NCI-H146 treated with DMSO at 0.1 percent for 48 hours (cell line): ENCODE measurements around the gene N4BP2.
A peak's percentile ranks its signal among the peaks of the same experiment; 100 is the strongest.
"Not testable (repeated sequence)": the region's sequence is repeated elsewhere in the genome, so short reads cannot be mapped to it uniquely, and the experiment has no call there.

Experiments used
- DNase-seq: peaks from one replicate; lab custom pipeline; 2025; ENCODE audit not compliant: unreplicated experiment; lab: John Stamatoyannopoulos, UW

Gene N4BP2

GRCh38 chr4:40056716-40057585 lies at the start of gene N4BP2:
Gene N4BP2 (plus strand): TSS chr4:40056850. CDS start chr4:40097341, 40,491 bp downstream.
- peak; percentile 63 for DNase-seq

DNA sequence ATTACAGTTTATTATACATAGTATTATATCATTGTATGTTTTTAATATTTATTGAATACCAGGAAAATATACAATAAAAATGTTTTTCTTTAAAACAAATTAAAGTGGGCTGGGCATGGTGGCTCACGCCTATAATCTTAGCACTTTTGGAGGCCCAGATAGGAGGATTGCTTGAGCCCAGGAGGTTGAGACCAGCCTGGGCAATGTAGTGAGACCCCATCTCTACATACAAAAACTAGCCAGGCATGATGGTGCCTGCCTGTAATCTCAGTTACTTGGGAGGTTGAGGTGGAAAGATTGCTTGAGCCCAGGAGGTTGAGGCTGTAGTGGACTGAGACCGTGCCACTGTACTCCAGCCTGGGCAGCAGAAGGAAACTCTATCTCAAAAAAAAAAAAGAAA lies 40.6 kb upstream of the N4BP2 start:
- no peak for DNase-seq

DNA sequence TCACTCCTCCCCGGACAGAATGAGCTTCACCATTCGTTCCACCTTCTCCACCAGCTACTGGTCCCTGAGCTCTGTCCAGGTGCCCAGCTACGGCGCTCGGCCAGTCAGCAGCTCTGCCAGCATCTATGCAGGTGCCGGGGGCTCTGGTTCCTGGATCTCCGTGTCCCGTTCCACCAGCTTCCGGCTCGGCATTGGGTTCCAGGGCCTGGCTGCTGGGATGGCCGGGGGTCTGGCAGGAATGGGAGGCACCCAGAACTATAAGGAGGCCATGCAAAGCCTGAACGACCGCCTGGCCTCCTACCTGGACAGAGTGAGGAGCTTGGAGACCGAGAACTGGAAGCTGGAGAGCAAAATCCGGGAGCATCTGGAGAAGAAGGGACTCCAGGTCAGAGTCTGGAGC lies 36.4 kb upstream of the N4BP2 start:
- no peak for DNase-seq

DNA sequence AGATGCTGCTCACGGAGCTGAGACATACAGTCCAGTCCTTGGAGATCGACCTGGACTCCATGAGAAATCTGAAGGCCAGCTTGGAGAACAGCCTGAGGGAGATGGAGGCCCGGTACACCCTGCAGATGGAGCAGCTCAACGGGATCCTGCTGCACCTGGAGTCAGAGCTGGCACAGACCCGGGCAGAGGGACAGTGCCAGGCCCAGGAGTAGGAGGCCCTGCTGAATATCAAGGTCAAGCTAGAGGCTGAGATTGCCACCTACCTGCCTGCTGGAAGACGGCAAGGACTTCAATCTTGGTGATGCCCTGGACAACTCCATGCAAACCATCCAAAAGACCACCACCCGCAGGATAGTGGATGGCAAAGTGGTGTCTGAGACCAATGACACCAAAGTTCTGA lies 35.5 kb upstream of the N4BP2 start:
- not testable (repeated sequence) for DNase-seq

DNA sequence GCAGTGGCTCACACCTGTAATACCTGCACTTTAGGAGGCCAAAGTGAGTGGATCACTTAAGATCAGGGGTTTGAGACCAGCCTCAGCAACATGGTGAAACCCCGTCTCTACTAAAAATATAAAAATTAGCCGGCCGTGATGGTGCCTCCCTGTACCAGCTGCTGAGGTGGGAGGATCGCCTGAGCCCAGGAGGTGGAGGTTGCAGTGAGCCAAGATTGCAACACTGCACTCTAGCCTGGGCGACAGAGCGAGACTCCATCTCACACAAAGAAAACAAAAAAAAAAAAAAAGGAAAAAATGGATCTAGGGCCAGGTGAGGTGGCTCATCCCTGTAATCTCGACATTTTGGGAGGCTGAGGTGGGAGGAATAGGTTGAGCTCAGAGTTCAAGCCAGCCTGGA lies 32.6 kb upstream of the N4BP2 start:
- not testable (repeated sequence) for DNase-seq

GRCh38 chr4:40032785-40033184 lies 23.9 kb upstream of the N4BP2 start:
- no peak for DNase-seq

GRCh38 chr4:40033613-40034012 lies 23.0 kb upstream of the N4BP2 start:
- no peak for DNase-seq

DNA sequence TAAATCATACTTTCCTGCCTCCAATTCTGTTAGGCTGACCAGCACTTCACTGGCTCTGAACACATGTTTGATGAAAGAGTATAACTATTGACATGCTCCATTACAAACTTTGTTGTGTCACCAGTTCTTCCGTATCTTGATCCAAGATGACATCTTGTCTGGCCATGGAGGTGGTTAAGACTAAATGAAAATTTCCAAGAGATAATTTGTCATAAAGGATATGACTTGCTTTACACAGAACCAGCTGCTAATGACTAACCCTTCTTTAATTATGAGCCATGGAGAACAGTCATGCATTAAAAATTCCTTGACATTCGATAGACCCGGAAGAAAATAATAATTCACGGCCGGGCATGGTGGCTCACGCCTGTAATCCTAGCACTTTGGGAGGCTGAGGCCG lies 17.7 kb upstream of the N4BP2 start:
- no peak for DNase-seq

DNA sequence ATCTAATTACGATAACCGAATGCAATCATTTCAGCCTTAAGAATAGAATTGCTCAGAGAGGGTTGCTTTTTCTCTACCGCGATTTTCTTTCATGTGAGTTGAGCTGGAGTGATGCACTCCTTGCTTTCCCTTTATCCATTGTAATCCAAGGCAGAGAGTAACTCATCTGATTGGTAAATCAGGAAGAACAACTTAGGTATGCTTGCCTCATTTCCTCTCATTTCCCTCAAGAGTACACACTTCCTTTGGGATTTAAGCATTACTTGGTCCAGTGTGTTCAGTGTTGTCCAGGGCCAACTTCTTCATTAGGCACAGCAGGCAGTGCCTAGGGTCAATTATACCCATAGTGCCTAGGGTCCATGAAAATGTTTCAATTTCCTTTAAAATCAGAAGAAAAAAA lies 15.7 kb upstream of the N4BP2 start:
- no peak for DNase-seq

DNA sequence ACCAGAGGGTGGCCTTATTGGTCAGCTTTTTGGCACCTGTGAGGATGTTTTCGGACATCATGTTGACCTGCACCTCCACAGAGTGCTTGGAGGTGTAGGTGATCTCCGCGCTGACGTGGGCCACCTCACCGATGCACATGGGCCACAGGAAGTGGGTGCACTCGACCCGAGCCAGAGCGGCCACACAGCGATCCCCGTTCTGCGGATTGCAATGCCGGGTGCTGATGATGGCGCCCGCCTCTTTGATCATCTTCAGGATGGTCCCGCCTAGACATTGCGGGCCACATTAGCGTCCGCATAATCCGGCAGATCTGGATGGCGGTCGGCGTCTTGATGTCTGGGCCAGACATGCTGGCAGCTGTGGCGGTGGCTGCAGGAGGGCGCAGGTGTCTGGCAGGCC lies 12.9 kb upstream of the N4BP2 start:
- no peak for DNase-seq

DNA sequence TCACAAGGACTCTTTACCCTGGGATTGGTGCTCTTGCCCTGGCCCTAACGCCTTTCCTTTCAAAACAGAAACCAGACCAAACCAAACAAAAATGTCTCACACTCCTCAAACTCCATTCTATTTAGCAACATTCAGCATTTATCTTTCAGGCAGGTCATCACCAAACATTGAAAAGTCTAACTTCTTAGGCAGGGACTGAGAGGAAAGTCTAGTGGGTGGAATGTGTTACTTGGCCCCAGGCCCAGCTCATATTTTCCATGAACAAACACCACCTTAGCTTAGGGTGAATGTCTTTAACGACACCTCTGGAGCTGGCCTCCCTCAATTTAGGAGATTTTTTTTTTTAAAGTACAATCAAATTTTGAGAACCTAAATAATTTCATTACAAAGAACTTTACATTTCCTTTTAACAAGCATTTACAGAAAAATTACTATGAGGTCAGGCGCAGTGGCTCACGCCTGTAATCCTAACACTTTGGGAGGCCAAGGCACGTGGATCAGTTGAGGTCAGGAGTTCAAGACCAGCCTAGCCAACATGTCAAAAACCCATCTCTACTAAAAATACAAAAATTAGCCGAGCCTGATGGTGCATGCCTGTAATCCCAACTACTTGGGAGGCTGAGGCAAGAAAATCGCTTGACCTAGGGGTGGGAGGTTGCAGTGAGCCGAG lies 10.2 kb upstream of the N4BP2 start:
- no peak for DNase-seq

DNA sequence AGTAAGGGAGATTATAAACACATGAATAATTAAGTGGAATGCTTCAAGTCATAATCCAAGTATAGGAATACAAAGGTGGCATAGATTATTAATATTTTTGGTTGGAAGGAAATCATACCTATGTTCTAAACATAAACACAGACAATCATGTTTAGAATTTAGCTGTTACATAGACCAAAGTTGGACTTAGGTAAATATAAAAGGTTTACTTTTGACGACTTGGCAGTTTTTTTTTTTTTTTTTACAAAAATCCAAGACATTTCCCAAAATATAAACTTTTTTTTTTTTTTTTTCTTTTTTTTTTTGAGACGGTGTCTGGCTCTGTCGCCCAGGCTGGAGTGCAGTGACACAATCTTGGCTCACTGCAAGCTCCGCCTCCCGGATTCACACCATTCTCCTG lies 3.5 kb upstream of the N4BP2 start:
- no peak for DNase-seq

DNA sequence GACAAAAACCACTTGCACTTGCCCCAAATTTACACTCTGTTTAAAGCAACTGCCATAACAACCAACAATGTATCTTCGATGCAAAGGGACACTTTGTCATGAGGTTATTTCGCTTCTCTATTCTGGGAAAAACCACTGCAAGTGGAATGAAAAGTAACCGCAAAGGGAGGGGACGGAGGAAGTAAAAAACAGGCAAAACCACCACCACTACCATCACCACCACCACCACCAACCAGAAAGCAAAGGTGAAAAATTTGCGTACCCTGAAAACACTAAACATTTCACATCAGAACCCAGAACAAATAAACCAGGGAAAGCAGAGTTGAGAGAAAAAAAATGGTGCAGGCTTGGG lies 1.2 kb upstream of the N4BP2 start:
- DNase-seq, result no peak

GRCh38 chr4:40055863-40056715 lies 561 bp upstream of the N4BP2 start:
- DNase-seq, result peak; percentile 45

GRCh38 chr4:40057586-40058091 lies 989 bp downstream of the N4BP2 start:
- peak; percentile 83 for DNase-seq

GRCh38 chr4:40058121-40058520 lies 1.5 kb downstream of the N4BP2 start:
- no peak for DNase-seq

- no peak for DNase-seq
These were observed 2.2 kb downstream of the N4BP2 start for GRCh38 chr4:40058854-40059253.

DNA sequence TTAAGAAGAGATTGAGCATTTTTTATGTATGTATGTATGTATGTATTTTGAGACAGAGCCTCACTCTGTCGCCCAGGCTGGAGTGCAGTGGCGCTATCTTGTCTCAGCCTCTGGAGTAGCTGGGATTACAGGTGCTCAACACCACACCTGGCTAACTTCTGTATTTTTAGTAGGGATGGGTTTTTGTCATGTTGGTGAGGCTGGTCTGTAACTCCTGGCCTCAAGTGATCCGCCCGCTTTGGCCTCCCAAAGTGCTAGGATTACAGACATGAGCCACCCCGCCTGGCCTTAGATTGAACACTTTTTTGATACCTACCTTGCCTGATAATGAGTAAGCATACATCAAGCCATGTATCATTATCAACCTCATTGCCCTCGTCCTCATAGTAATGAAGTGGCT lies 2.7 kb downstream of the N4BP2 start:
- no peak for DNase-seq

- no peak for DNase-seq
These were observed 8.4 kb downstream of the N4BP2 start for GRCh38 chr4:40065010-40065409.

DNA sequence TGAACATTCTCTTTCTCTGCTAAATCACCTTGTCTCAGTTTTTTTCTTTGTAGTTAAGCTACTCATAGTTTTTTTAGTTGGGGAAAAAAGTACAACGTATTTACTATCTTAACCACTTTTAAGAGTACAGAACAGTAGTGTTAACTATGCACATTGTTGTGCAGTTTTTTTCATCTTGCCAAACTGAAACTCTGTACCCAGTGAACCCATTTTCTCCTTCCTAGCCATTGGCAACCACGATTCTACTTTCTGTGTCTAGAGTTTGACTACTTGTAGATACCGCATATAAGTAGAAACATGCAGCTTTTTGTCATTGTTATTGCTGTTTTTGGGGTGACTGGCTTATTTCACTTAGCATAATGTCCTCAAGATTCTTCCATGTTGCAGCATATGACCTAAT lies 10.0 kb downstream of the N4BP2 start:
- no peak for DNase-seq

DNA sequence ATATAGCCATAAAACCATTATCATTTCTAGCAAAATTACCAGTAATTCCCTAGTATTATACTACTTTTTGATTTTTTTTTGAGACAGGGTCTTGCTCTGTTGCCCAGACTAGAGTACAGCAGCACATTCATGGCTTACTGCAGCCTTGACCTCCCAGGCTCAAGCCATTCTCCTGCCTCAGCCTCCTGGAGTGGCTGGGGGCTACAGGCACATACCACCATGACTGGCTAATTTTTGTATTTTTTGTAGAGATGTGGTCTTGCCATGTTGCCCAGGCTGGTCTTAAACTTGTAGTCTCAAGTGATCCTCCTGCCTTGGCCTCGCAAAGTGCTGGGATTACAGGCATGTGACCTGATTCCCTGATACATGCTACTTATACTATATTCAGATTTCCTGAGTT lies 13.7 kb downstream of the N4BP2 start:
- DNase-seq, result no peak
